ENCODE measurements around the gene ATG14. TPM values are rescaled to one million over a fixed set of nuclear protein-coding genes. Genes with fewer than 3 reads are reported as not detected.
"Not testable (repeated sequence)": the region's sequence is repeated elsewhere in the genome, so short reads cannot be mapped to it uniquely, and the experiment has no call there.

The ATG14 gene
- total RNA-seq, 1 experiment from 2014 or later = 23.0 TPM

GRCh38 chr14:55436931-55437330 lies 25.3 kb upstream of the ATG14 start:
- in situ Hi-C loops (cut with HindIII; ENCODE audit: low pct_unique_long_range_greater_than_20kb, low sequenced_read_pairs) = no loop called here
- DNase-seq (ENCODE audit: low read depth, low spot score) = no peak

- no peak for DNase-seq (ENCODE audit: low read depth, low spot score)
- in situ Hi-C loops (cut with HindIII; ENCODE audit: low pct_unique_long_range_greater_than_20kb, low sequenced_read_pairs) = no loop called here
Measured at GRCh38 chr14:55436519-55436918, 24.9 kb upstream of the ATG14 start.

- in situ Hi-C loops (cut with HindIII; ENCODE audit: low pct_unique_long_range_greater_than_20kb, low sequenced_read_pairs) = no loop called here
- no peak for DNase-seq (ENCODE audit: low read depth, low spot score)
Measured at GRCh38 chr14:55434805-55435174, 23.2 kb upstream of the ATG14 start.

GRCh38 chr14:55433880-55434804 lies 22.5 kb upstream of the ATG14 start:
- in situ Hi-C loops (cut with HindIII; ENCODE audit: low pct_unique_long_range_greater_than_20kb, low sequenced_read_pairs) = no loop called here
- DNase-seq (ENCODE audit: low read depth, low spot score) = no peak

- in situ Hi-C loops (cut with HindIII; ENCODE audit: low pct_unique_long_range_greater_than_20kb, low sequenced_read_pairs) = no loop called here
- no peak for DNase-seq (ENCODE audit: low read depth, low spot score)
Measured at GRCh38 chr14:55432628-55433027, 21.0 kb upstream of the ATG14 start.

GRCh38 chr14:55430024-55430690 lies 18.5 kb upstream of the ATG14 start:
- in situ Hi-C loops (cut with HindIII; ENCODE audit: low pct_unique_long_range_greater_than_20kb, low sequenced_read_pairs) = no loop called here
- peak; percentile 78 for DNase-seq (ENCODE audit: low read depth, low spot score)

- no peak for DNase-seq (ENCODE audit: low read depth, low spot score)
- in situ Hi-C loops (cut with HindIII; ENCODE audit: low pct_unique_long_range_greater_than_20kb, low sequenced_read_pairs) = no loop called here
Measured at GRCh38 chr14:55427439-55427838, 15.8 kb upstream of the ATG14 start.

- in situ Hi-C loops (cut with HindIII; ENCODE audit: low pct_unique_long_range_greater_than_20kb, low sequenced_read_pairs) = no loop called here
- DNase-seq (ENCODE audit: low read depth, low spot score) = no peak
Measured at GRCh38 chr14:55426891-55427290, 15.3 kb upstream of the ATG14 start.

- in situ Hi-C loops (cut with HindIII; ENCODE audit: low pct_unique_long_range_greater_than_20kb, low sequenced_read_pairs) = no loop called here
- DNase-seq (ENCODE audit: low read depth, low spot score) = no peak
Measured at GRCh38 chr14:55425091-55425490, 13.5 kb upstream of the ATG14 start.

GRCh38 chr14:55423969-55424368 lies 12.3 kb upstream of the ATG14 start:
- in situ Hi-C loops (cut with HindIII; ENCODE audit: low pct_unique_long_range_greater_than_20kb, low sequenced_read_pairs) = no loop called here
- DNase-seq (ENCODE audit: low read depth, low spot score) = no peak

- DNase-seq (ENCODE audit: low read depth, low spot score); in situ Hi-C loops (cut with HindIII; ENCODE audit: low pct_unique_long_range_greater_than_20kb, low sequenced_read_pairs): not testable (repeated sequence)
Measured at GRCh38 chr14:55422338-55422737, 10.7 kb upstream of the ATG14 start.

GRCh38 chr14:55419663-55420062 lies 8.0 kb upstream of the ATG14 start:
- no peak for DNase-seq (ENCODE audit: low read depth, low spot score)
- in situ Hi-C loops (cut with HindIII; ENCODE audit: low pct_unique_long_range_greater_than_20kb, low sequenced_read_pairs) = no loop called here

GRCh38 chr14:55418411-55418810 lies 6.8 kb upstream of the ATG14 start:
- in situ Hi-C loops (cut with HindIII; ENCODE audit: low pct_unique_long_range_greater_than_20kb, low sequenced_read_pairs) = no loop called here
- DNase-seq (ENCODE audit: low read depth, low spot score) = no peak

GRCh38 chr14:55417955-55418354 lies 6.3 kb upstream of the ATG14 start:
- DNase-seq (ENCODE audit: low read depth, low spot score) = no peak
- in situ Hi-C loops (cut with HindIII; ENCODE audit: low pct_unique_long_range_greater_than_20kb, low sequenced_read_pairs) = no loop called here

- in situ Hi-C loops (cut with HindIII; ENCODE audit: low pct_unique_long_range_greater_than_20kb, low sequenced_read_pairs) = no loop called here
Measured at GRCh38 chr14:55416866-55417265, 5.2 kb upstream of the ATG14 start.

GRCh38 chr14:55414551-55414950 lies 2.9 kb upstream of the ATG14 start:
- in situ Hi-C loops (cut with HindIII; ENCODE audit: low pct_unique_long_range_greater_than_20kb, low sequenced_read_pairs) = no loop called here
- no peak for DNase-seq (ENCODE audit: low read depth, low spot score)

More at GRCh38 chr14:55416866-55417265, 5.2 kb upstream of the ATG14 start:
- DNase-seq (ENCODE audit: low read depth, low spot score) = peak; percentile 64

- no peak for DNase-seq (ENCODE audit: low read depth, low spot score)
- in situ Hi-C loops (cut with HindIII; ENCODE audit: low pct_unique_long_range_greater_than_20kb, low sequenced_read_pairs) = no loop called here
Measured at GRCh38 chr14:55412676-55413075, 1.0 kb upstream of the ATG14 start.

- DNase-seq (ENCODE audit: low read depth, low spot score) = no peak
- in situ Hi-C loops (cut with HindIII; ENCODE audit: low pct_unique_long_range_greater_than_20kb, low sequenced_read_pairs) = no loop called here
Measured at GRCh38 chr14:55410876-55411275, 754 bp downstream of the ATG14 start.

Data from SK-MEL-5 (cell line).